ENCODE measurements around the gene DDAH1.

DDAH1 gene

GRCh38 chr1:85328713-85329397, 136.1 kb downstream of the DDAH1 start:
- DNase-seq (ENCODE audit: low read depth) = no peak
- TF ChIP-seq CTCF (IDR thresholded peaks at IDR 0.05; ENCODE audit: low read depth, low read length, missing control alignments) = no peak
- no peak overlapping the region for H3K4me3 ChIP-seq (ENCODE audit: low read depth, low read length)

- DNase-seq (ENCODE audit: low read depth) = no peak
- no peak for TF ChIP-seq CTCF (IDR thresholded peaks at IDR 0.05; ENCODE audit: low read depth, low read length, missing control alignments)
- H3K4me3 ChIP-seq (ENCODE audit: low read depth, low read length) = no peak overlapping the region
Observed at GRCh38 chr1:85327759-85328158, 137.2 kb downstream of the DDAH1 start.

- no peak for DNase-seq (ENCODE audit: low read depth)
- H3K4me3 ChIP-seq (ENCODE audit: low read depth, low read length) = no peak overlapping the region
- TF ChIP-seq CTCF (IDR thresholded peaks at IDR 0.05; ENCODE audit: low read depth, low read length, missing control alignments) = no peak
Observed at GRCh38 chr1:85326851-85327250, 138.1 kb downstream of the DDAH1 start.

GRCh38 chr1:85326336-85326735, 138.6 kb downstream of the DDAH1 start:
- DNase-seq (ENCODE audit: low read depth) = no peak
- H3K4me3 ChIP-seq (ENCODE audit: low read depth, low read length) = no peak overlapping the region
- TF ChIP-seq CTCF (IDR thresholded peaks at IDR 0.05; ENCODE audit: low read depth, low read length, missing control alignments) = no peak

- TF ChIP-seq CTCF (IDR thresholded peaks at IDR 0.05; ENCODE audit: low read depth, low read length, missing control alignments) = no peak
- DNase-seq (ENCODE audit: low read depth) = no peak
- no peak overlapping the region for H3K4me3 ChIP-seq (ENCODE audit: low read depth, low read length)
Observed at GRCh38 chr1:85325920-85326319, 139.0 kb downstream of the DDAH1 start.

- TF ChIP-seq CTCF (IDR thresholded peaks at IDR 0.05; ENCODE audit: low read depth, low read length, missing control alignments) = no peak
- DNase-seq (ENCODE audit: low read depth) = no peak
- H3K4me3 ChIP-seq (ENCODE audit: low read depth, low read length) = no peak overlapping the region
Observed at GRCh38 chr1:85323770-85324169, 141.2 kb downstream of the DDAH1 start.

GRCh38 chr1:85322655-85323054, 142.3 kb downstream of the DDAH1 start:
- TF ChIP-seq CTCF (IDR thresholded peaks at IDR 0.05; ENCODE audit: low read depth, low read length, missing control alignments) = no peak
- H3K4me3 ChIP-seq (ENCODE audit: low read depth, low read length) = no peak overlapping the region
- DNase-seq (ENCODE audit: low read depth) = no peak
